CD4-positive, alpha-beta T cell (primary cell): ENCODE measurements around the gene NAA15. TPM values are rescaled to one million over a fixed set of nuclear protein-coding genes. Genes with fewer than 3 reads are reported as not detected.

Source experiments
- ATAC-seq: fragments of 200-7000 bp; cut with Tn5 transposase; one replicate; pipeline ENCODE4 v1.10.0; 2022; ENCODE audit warnings: mild to moderate bottlenecking; ENCODE audit not compliant: poor library complexity
- CTCF ChIA-PET: fragments of 350-600 bp; sonication (Branson Sonifier 250); formaldehyde crosslinking; loops from one replicate; lab custom pipeline; 2021; ENCODE audit warnings: antibody characterized with exemption, inconsistent platforms; lab: Charles Lee
- POLR2A ChIA-PET: fragments of 350-600 bp; sonication (Branson Sonifier 250); formaldehyde crosslinking; loops from one replicate; lab custom pipeline; 2021; ENCODE audit warnings: antibody characterized with exemption, inconsistent platforms; lab: Charles Lee
- DNase-seq, 14 experiments: peaks; one replicate each; pipeline ENCODE4 v3.0.0-alpha.2; 2013 to 2020; ENCODE audit warnings: mixed read lengths in 2 of 14
- H3K27ac ChIP-seq, 2 donors: one replicate each; pipeline versions ENCODE4 v1.5.1 to v1.7.0; 2013; ENCODE audit warnings: low read length in 2 of 2, low read depth in 1 of 2, mild to moderate bottlenecking in 1 of 2
- H3K27me3 ChIP-seq, 2 experiments: 1 replicate in 1 of 2; 2 replicates in 1 of 2; pipeline versions ENCODE4 v1.6.1 to v1.7.0; 2013; ENCODE audit warnings: low read length in 2 of 2, control low read depth in 1 of 2, mild to moderate bottlenecking in 1 of 2, moderate library complexity in 1 of 2; ENCODE audit not compliant: insufficient read depth in 2 of 2, control insufficient read depth in 1 of 2
- H3K36me3 ChIP-seq: one replicate; pipeline ENCODE4 v1.6.1; 2013; ENCODE audit warnings: low read length, control low read depth; ENCODE audit not compliant: insufficient read depth
- H3K4me1 ChIP-seq: one replicate; pipeline ENCODE4 v1.6.1; 2013; ENCODE audit warnings: low read length, control low read depth; ENCODE audit not compliant: insufficient read depth
- H3K4me3 ChIP-seq: one replicate; pipeline ENCODE4 v1.5.1; 2013; ENCODE audit warnings: mild to moderate bottlenecking, low read length, moderate library complexity
- H3K9me3 ChIP-seq, 2 experiments: 1 replicate in 1 of 2; 2 replicates in 1 of 2; pipeline versions ENCODE4 v1.6.1 to v1.7.0; 2013; ENCODE audit warnings: low read length in 2 of 2, mild to moderate bottlenecking in 2 of 2, control low read depth in 1 of 2, moderate library complexity in 1 of 2; ENCODE audit not compliant: control insufficient read depth in 1 of 2, insufficient read depth in 1 of 2
- H3K27ac Mint-ChIP-seq: one replicate; pipeline ENCODE4 v1.8.0; 2020; ENCODE audit warnings: mixed read lengths
- H3K27me3 Mint-ChIP-seq: one replicate; pipeline ENCODE4 v1.8.0; 2021; ENCODE audit warnings: mixed read lengths
- H3K36me3 Mint-ChIP-seq: one replicate; pipeline ENCODE4 v1.8.0; 2021; ENCODE audit warnings: low read depth, mixed read lengths
- H3K4me1 Mint-ChIP-seq: one replicate; pipeline ENCODE4 v1.8.0; 2021; ENCODE audit warnings: low read depth, mixed read lengths
- H3K4me3 Mint-ChIP-seq: one replicate; pipeline ENCODE4 v1.8.0; 2020; ENCODE audit warnings: mild to moderate bottlenecking, mixed read lengths
- H3K9me3 Mint-ChIP-seq: one replicate; pipeline ENCODE4 v1.8.0; 2020; ENCODE audit warnings: mixed read lengths
- intact Hi-C, 2 experiments: fragments of 100-400 bp; cut with DNase I in 1 of 2; cut with micrococcal nuclease in 1 of 2; formaldehyde crosslinking; loops; one replicate each; pipeline versions ENCODE4 v1.15.1 to v1.9.0; 2023 to 2025; cut with DNase I, micrococcal nuclease
- total RNA-seq, 174 experiments: library from RNA in 2 of 174; stranded (reverse) in 2 of 174; gene quantifications; one replicate each; pipeline ENCODE4 v1.2.3 and lab custom pipeline; 2021 to 2026
- TF ChIP-seq, protein P1 (sequence below): fragments of 200-600 bp; IDR thresholded peaks from one replicate; pipeline ENCODE4 v1.8.0; 2022; ENCODE audit warnings: antibody characterized with exemption, mild to moderate bottlenecking

NAA15 gene
- total RNA-seq, 2 experiments from 2014 or later = 54.2 to 57.1 TPM

DNA sequence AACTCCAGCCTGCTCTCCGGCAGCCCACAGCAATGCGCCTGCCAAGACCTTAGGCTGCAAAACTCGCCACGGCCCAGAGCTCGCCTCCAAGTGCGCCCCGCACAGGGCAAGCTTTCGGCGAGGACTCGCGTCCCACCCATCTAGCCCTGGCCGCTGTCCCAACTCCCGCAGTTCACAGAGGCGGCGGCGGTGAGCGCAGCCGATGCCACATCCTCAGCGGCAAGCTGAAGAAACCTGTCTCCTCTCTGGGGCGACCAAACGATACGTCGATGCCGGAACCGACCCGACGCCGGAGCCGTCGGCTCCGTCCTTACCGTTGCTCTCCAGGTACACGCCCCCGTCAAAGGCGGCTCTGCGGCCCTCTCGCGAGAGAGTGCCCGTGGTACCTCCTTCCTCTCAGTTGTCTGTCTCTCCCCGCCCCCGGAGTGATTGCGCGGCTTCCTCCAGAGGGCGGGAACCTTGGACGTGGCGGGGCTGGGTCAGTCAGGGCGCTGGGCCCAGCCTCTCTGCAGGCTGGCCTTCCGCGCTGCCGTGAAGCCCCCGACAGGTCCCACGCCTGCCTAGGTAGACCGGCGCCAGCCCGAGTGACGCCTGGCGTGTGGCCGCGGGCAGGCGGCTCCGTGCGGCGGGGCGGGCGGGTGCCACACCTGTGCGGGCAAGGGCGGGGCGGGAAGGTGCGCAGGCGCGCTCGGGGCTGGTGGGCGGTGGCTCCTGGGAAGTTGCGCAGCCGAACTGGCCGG lies 152.2 kb downstream of the NAA15 start:
- DNase-seq = peak; percentile 93 to 98 (median 96)
- H3K4me1 ChIP-seq = peaks cover 35% of the 10 kb centered on the region
- CTCF ChIA-PET = interaction anchor here (0.7 to 2.0 kb wide), 10 partner anchors 15 to 920 kb away, joined by 3 to 5 read pairs (median 3); partner anchors contain the start of genes SCOC and SETD7
- H3K9me3 Mint-ChIP-seq = no peaks in the 10 kb centered on the region
- TF ChIP-seq, protein P1, sequence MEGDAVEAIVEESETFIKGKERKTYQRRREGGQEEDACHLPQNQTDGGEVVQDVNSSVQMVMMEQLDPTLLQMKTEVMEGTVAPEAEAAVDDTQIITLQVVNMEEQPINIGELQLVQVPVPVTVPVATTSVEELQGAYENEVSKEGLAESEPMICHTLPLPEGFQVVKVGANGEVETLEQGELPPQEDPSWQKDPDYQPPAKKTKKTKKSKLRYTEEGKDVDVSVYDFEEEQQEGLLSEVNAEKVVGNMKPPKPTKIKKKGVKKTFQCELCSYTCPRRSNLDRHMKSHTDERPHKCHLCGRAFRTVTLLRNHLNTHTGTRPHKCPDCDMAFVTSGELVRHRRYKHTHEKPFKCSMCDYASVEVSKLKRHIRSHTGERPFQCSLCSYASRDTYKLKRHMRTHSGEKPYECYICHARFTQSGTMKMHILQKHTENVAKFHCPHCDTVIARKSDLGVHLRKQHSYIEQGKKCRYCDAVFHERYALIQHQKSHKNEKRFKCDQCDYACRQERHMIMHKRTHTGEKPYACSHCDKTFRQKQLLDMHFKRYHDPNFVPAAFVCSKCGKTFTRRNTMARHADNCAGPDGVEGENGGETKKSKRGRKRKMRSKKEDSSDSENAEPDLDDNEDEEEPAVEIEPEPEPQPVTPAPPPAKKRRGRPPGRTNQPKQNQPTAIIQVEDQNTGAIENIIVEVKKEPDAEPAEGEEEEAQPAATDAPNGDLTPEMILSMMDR = peak; percentile 4
- peak overlapping the region; percentile 90 for H3K4me3 ChIP-seq
- H3K27ac ChIP-seq = peak overlapping the region; percentile 93
- peaks cover 80% of the 10 kb centered on the region for H3K4me1 Mint-ChIP-seq
- peaks cover 30% of the 10 kb centered on the region for H3K36me3 Mint-ChIP-seq
- no peaks in the 10 kb centered on the region for H3K9me3 ChIP-seq
- no peaks in the 10 kb centered on the region for H3K36me3 ChIP-seq
- H3K27me3 ChIP-seq = no peaks in the 10 kb centered on the region
- intact Hi-C loops = loop anchor here (2.0 to 10.0 kb wide), 10 partner anchors 36 to 1074 kb away; partner anchors contain the start of genes ELF2 (in 2 of the 2), NDUFC1 (in 2 of the 2), MAML3 (in 1 of the 2) and SCOC (in 1 of the 2)
- POLR2A ChIA-PET = interaction anchor here (0.5 to 3.0 kb wide), 29 partner anchors 14 to 697 kb away, joined by 3 to 67 read pairs (median 4); partner anchors contain the start of genes ELF2, NAA15, NDUFC1 and NOCT
- peak overlapping the region; percentile 96 for H3K4me3 Mint-ChIP-seq
- ATAC-seq = peak; percentile 85
- no peaks in the 10 kb centered on the region for H3K27me3 Mint-ChIP-seq
- H3K27ac Mint-ChIP-seq = peak overlapping the region; percentile 99

DNA sequence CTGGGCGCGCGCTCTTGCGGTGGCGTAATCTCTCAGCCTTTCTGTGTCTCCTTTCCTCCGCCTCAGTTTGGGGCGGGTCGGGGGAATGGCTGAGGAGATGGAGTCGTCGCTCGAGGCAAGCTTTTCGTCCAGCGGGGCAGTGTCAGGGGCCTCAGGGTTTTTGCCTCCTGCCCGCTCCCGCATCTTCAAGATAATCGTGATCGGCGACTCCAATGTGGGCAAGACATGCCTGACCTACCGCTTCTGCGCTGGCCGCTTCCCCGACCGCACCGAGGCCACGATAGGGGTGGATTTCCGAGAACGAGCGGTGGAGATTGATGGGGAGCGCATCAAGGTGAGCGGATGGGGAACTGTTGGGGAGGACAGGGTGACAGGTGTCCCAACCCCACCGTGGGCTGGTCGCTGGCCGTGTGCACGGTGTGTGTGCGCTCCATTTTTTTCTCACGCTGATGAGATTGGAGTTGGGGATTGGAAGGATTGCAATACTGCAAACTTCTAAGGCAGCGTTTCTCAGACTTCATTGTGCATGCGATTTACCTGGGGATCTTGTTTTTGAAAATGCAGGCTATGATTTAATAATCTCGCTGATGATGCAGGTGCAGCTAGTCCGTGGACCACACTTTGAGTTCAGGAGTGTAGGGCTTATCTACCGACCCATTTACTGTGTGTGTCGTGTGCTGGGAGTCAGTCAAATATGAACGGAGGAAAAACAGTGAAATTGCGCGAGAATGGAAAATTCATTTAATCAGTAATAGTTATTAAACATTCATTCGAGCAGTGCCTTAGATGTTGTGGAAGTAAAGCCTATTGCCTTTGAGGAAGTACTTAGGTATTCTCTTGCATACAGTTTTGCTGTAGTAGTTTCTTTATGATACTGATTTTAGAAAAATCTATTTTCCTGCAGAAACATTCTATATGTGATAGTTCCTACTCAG lies 153.1 kb downstream of the NAA15 start, which contains the start of gene RAB33B:
RAB33B (plus strand) TSS at position 11 of the 935 bp plus-strand sequence; CDS start at position 86, 75 bp downstream.
- Mint-ChIP-seq H3K4me3 (peak within 1 kb of the TSS; percentile 96), H3K27me3 (no peaks in the 10 kb centered on the region), H3K9me3 (no peaks in the 10 kb centered on the region), H3K4me1 (peaks cover 80% of the 10 kb centered on the region), H3K27ac (peak within 1 kb of the TSS; percentile 99), H3K36me3 (peaks cover 30% of the 10 kb centered on the region)
- H3K4me1 ChIP-seq = peaks cover 35% of the 10 kb centered on the region
- peak within 1 kb of the TSS; percentile 90 for H3K4me3 ChIP-seq
- TF ChIP-seq, protein P1 = no peak
- DNase-seq (no peak), ATAC-seq (no peak)
- H3K27me3 ChIP-seq = no peaks in the 10 kb centered on the region
- H3K9me3 ChIP-seq = no peaks in the 10 kb centered on the region
- ChIA-PET CTCF (interaction anchor here (0.7 kb wide), 1 partner anchor 393 kb away, joined by 3 read pairs; no protein-coding TSS in a partner anchor), POLR2A (interaction anchor here (0.9 to 3.0 kb wide), 9 partner anchors 55 to 439 kb away, joined by 3 to 67 read pairs (median 9); partner anchors contain the start of genes ELF2, NAA15, NDUFC1 and NOCT)
- peaks cover 3% of the 10 kb centered on the region for H3K36me3 ChIP-seq
- H3K27ac ChIP-seq = peak within 1 kb of the TSS; percentile 93
- intact Hi-C loops = loop anchor here (2.0 to 10.0 kb wide), 9 partner anchors 37 to 1073 kb away; partner anchors contain the start of genes ELF2 (in 2 of the 2), MAML3 (in 1 of the 2), NDUFC1 (in 1 of the 2) and SCOC (in 1 of the 2)
